Prostate gland (tissue), 2 donors: ENCODE measurements around the gene QRICH1.

ENCODE experiments used
- POLR2A ChIP-seq: fragments of 450-650 bp; IDR thresholded peaks from one replicate; pipeline ENCODE4 v1.6.1; 2016; ENCODE audit warnings: antibody characterized with exemption, mild to moderate bottlenecking
- POLR2AphosphoS5 ChIP-seq: sonication (generic); formaldehyde crosslinking; IDR thresholded peaks from one replicate; pipeline ENCODE4 v1.6.1; 2017; ENCODE audit warnings: antibody characterized with exemption
- TF ChIP-seq, protein P1 (sequence below), 4 experiments: fragments of 200-600 bp in 2 of 4; fragments of 450-650 bp in 2 of 4; sonication (generic) in 2 of 4; IDR thresholded peaks; 1 replicate in 3 of 4; 2 replicates in 1 of 4; pipeline ENCODE4 v1.5.1; 2016 to 2019; ENCODE audit warnings: antibody characterized with exemption in 4 of 4, mild to moderate bottlenecking in 2 of 4, moderate library complexity in 2 of 4

DNA sequence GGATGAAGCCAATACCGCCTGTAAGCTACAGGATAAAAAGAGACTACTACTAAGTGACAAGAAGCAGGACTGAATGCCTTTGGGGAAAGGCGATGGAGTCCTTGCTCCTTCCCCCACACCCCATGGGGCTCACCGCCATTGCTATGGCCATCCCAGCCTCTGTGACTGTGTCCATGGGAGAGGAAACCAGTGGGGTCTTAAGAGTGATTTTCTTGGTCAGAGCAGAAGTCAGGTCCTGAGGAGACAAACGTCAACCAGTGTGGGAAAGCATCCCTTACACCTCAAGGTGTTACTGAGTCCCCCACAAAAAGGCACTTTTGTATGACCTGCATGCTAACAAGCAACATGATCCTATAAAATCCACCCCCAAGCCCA is 65.6 kb downstream of the QRICH1 start:
- TF ChIP-seq, protein P1, sequence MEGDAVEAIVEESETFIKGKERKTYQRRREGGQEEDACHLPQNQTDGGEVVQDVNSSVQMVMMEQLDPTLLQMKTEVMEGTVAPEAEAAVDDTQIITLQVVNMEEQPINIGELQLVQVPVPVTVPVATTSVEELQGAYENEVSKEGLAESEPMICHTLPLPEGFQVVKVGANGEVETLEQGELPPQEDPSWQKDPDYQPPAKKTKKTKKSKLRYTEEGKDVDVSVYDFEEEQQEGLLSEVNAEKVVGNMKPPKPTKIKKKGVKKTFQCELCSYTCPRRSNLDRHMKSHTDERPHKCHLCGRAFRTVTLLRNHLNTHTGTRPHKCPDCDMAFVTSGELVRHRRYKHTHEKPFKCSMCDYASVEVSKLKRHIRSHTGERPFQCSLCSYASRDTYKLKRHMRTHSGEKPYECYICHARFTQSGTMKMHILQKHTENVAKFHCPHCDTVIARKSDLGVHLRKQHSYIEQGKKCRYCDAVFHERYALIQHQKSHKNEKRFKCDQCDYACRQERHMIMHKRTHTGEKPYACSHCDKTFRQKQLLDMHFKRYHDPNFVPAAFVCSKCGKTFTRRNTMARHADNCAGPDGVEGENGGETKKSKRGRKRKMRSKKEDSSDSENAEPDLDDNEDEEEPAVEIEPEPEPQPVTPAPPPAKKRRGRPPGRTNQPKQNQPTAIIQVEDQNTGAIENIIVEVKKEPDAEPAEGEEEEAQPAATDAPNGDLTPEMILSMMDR (IDR thresholded peaks at IDR 0.05) = no peak
- no peak for TF ChIP-seq POLR2A
- TF ChIP-seq POLR2AphosphoS5 = no peak
